Ishikawa (cell line): ENCODE measurements around the gene PITPNC1.

Experiments used
- CEBPB ChIP-seq: IDR thresholded peaks from 2 replicates; pipeline ENCODE4 v1.6.1; 2012
- CREB1 ChIP-seq: IDR thresholded peaks from 2 replicates; pipeline ENCODE4 v1.6.1; 2012; ENCODE audit warnings: low read depth
- EGR1 ChIP-seq: IDR thresholded peaks from 2 replicates; pipeline ENCODE4 v1.6.1; 2012
- EP300 ChIP-seq: IDR thresholded peaks from 2 replicates; pipeline ENCODE4 v1.6.1; 2012; ENCODE audit warnings: borderline replicate concordance
- FOXM1 ChIP-seq: IDR thresholded peaks from 2 replicates; pipeline ENCODE4 v1.6.1; 2012; ENCODE audit warnings: low read depth, borderline replicate concordance
- NFIC ChIP-seq: IDR thresholded peaks from 2 replicates; pipeline ENCODE4 v1.6.1; 2012
- RAD21 ChIP-seq: IDR thresholded peaks from 2 replicates; pipeline ENCODE4 v1.6.1; 2012; ENCODE audit warnings: low read depth
- REST ChIP-seq: IDR thresholded peaks from 2 replicates; pipeline ENCODE4 v1.6.1; 2012; ENCODE audit warnings: low read depth, mild to moderate bottlenecking
- TAF1 ChIP-seq: IDR thresholded peaks from 2 replicates; pipeline ENCODE4 v1.6.1; 2012; ENCODE audit warnings: low read depth, mild to moderate bottlenecking
- TCF12 ChIP-seq: IDR thresholded peaks from 2 replicates; pipeline ENCODE4 v1.6.1; 2012; ENCODE audit warnings: low read depth
- TEAD4 ChIP-seq: IDR thresholded peaks from 2 replicates; pipeline ENCODE4 v1.6.1; 2012
- USF1 ChIP-seq: IDR thresholded peaks from 2 replicates; pipeline ENCODE4 v1.6.1; 2012
- YY1 ChIP-seq: IDR thresholded peaks from 2 replicates; pipeline ENCODE4 v1.6.1; 2012; ENCODE audit warnings: low read depth
- ZBTB7A ChIP-seq: IDR thresholded peaks from 2 replicates; pipeline ENCODE4 v1.6.1; 2012; ENCODE audit warnings: low read depth
- TF ChIP-seq, protein P1 (sequence below): IDR thresholded peaks from 2 replicates; pipeline ENCODE4 v1.6.1; 2012

PITPNC1 gene

GRCh38 chr17:67417507-67417906 lies 40.4 kb downstream of the PITPNC1 start:
- TF ChIP-seq FOXM1, result no peak
- no peak for TF ChIP-seq CREB1
- TF ChIP-seq REST, result no peak
- TF ChIP-seq YY1, result no peak

DNA sequence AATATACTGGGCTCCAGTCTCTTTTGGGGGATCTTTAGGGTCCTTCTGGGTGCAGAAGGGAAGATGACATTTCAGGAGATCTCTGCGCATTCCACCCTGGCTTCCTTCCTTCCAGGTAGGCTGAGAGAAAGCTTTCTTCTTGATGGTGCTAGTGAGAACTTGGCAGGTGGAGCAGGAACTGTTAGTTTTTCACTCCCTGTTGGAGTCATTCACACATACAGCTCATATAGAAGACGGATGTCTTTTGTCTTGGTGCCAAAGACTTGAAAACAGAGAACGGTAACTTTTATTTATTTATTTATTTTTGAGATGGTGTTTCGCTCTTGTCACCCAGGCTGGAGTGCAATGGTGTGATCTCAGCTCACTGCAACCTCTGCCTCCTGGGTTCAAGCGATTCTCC lies 43.9 kb downstream of the PITPNC1 start:
- TF ChIP-seq TAF1, result no peak
- TF ChIP-seq REST, result no peak
- no peak for TF ChIP-seq EGR1
- TF ChIP-seq NFIC, result no peak
- no peak for TF ChIP-seq RAD21
- no peak for TF ChIP-seq TEAD4
- TF ChIP-seq USF1, result no peak
- no peak for TF ChIP-seq ZBTB7A
- no peak for TF ChIP-seq CEBPB
- TF ChIP-seq YY1, result no peak
- no peak for TF ChIP-seq EP300
- no peak for TF ChIP-seq TCF12
- TF ChIP-seq, protein P1, sequence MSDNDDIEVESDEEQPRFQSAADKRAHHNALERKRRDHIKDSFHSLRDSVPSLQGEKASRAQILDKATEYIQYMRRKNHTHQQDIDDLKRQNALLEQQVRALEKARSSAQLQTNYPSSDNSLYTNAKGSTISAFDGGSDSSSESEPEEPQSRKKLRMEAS, result no peak
- TF ChIP-seq FOXM1, result no peak
- TF ChIP-seq CREB1, result no peak

- TF ChIP-seq NFIC, result peak; percentile 37; the same call in 1 of the 2 replicates
- no peak for TF ChIP-seq FOXM1
- TF ChIP-seq, protein P1, result peak; percentile 34; the same call in 1 of the 2 replicates
- TF ChIP-seq USF1, result no peak
Observed at GRCh38 chr17:67421869-67422273, 44.8 kb downstream of the PITPNC1 start.

DNA sequence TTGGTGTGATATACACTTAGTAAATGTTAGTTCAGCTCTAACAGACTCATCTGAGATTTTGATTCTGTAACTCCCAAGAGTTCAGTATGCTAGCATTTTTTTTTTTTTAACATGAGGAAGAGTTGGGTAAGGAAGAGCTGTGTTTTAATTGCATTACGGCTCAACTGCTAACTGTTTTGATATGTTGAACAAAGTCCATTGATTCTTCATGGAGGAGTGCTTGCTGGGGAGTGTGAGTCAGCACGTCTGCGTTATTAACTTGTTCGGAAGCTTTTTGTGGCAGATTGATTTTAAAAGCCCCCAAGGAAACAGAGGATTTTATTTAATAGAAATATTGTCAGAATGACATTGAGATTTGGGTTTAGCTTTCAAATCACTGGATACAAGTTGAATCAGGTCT lies 45.8 kb downstream of the PITPNC1 start:
- TF ChIP-seq TAF1 (no peak), YY1 (no peak), REST (no peak), EP300 (no peak), USF1 (no peak), RAD21 (no peak), CEBPB (no peak), ZBTB7A (no peak), CREB1 (no peak), NFIC (no peak), EGR1 (no peak)
